Brain microvascular endothelial cell (primary cell): ENCODE data around the gene KIAA1328.
"Not testable (repeated sequence)": the region's sequence is repeated elsewhere in the genome, so short reads cannot be mapped to it uniquely, and the experiment has no call there.

ENCODE experiments used
- DNase-seq: peaks from one replicate; pipeline ENCODE4 v3.0.0-alpha.2; 2020
- H3K27ac ChIP-seq: fragments of 250-450 bp; sonication (Bioruptor Pico); 2 replicates; pipeline ENCODE4 v1.5.1; 2020; ENCODE audit warnings: mild to moderate bottlenecking, moderate library complexity
- H3K27me3 ChIP-seq: fragments of 250-450 bp; sonication (Bioruptor Pico); replicated peaks from 2 replicates; pipeline ENCODE4 v1.5.1; 2020; ENCODE audit warnings: mild to moderate bottlenecking
- H3K36me3 ChIP-seq: fragments of 250-450 bp; sonication (Bioruptor Pico); replicated peaks from 2 replicates; pipeline ENCODE4 v1.5.1; 2020; ENCODE audit warnings: mild to moderate bottlenecking
- H3K4me3 ChIP-seq: 2 replicates; pipeline ENCODE4 v1.5.1; 2011; ENCODE audit warnings: low read depth, mild to moderate bottlenecking, control low read depth, low read length, moderate library complexity
- in situ Hi-C: cut with HindIII; loops from 2 replicates; pipeline ENCODE4 v1.10.0; 2017; ENCODE audit warnings: low sequenced_read_pairs, low pct_ligation_motif_present
- TF ChIP-seq, protein P1 (sequence below): IDR thresholded peaks from 2 replicates; pipeline ENCODE4 v1.5.1; 2011; ENCODE audit warnings: low read depth, mild to moderate bottlenecking, moderate library complexity, low read length, control low read depth, inconsistent platforms; ENCODE audit errors: missing control alignments

The KIAA1328 gene

DNA sequence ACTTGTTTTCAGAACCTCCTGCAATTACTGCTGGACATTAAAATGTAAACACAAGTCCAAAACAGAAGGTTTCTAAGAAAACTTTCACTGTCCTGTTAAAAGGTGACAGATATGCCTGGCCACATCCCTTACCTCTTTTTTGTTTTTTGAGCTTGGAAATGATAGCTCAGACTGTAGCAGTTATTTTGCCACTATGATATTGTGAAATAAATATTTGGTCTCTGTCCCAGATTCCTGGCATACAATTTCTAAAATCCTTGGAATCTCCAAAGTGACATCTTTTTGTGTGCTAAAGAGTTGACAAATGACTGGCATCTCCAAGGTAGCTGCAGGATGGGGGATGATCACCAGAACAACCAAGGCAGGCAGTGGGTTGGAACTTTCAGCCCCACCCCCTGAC lies 17.0 kb upstream of the KIAA1328 start:
- TF ChIP-seq, protein P1, sequence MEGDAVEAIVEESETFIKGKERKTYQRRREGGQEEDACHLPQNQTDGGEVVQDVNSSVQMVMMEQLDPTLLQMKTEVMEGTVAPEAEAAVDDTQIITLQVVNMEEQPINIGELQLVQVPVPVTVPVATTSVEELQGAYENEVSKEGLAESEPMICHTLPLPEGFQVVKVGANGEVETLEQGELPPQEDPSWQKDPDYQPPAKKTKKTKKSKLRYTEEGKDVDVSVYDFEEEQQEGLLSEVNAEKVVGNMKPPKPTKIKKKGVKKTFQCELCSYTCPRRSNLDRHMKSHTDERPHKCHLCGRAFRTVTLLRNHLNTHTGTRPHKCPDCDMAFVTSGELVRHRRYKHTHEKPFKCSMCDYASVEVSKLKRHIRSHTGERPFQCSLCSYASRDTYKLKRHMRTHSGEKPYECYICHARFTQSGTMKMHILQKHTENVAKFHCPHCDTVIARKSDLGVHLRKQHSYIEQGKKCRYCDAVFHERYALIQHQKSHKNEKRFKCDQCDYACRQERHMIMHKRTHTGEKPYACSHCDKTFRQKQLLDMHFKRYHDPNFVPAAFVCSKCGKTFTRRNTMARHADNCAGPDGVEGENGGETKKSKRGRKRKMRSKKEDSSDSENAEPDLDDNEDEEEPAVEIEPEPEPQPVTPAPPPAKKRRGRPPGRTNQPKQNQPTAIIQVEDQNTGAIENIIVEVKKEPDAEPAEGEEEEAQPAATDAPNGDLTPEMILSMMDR, result no peak
- in situ Hi-C loops, result no loop called here
- no peak overlapping the region for H3K4me3 ChIP-seq
- peaks cover 21% of the 10 kb centered on the region for H3K36me3 ChIP-seq
- H3K27me3 ChIP-seq, result no peaks in the 10 kb centered on the region
- DNase-seq, result no peak
- H3K27ac ChIP-seq, result no peak overlapping the region

DNA sequence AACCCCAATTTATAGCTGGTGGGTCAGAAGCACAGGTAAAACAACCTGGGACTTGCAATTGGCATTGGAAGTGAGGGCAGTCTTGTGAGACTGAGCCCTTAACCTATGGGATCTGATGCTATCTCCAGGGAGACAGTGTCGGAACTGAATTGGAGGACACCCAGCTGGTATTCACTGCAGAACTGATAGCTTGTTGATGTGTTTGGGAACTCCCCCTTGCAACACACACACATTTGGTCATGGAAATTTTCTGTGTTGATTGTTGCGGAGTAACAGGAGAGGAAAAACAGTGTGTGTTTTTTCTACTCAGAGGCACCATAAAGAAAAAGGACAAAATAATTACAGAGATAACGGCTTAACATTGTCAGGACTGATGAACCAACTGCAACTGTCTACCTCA lies 16.2 kb upstream of the KIAA1328 start:
- no peak overlapping the region for H3K27ac ChIP-seq
- DNase-seq, result no peak
- no peaks in the 10 kb centered on the region for H3K27me3 ChIP-seq
- TF ChIP-seq, protein P1, result no peak
- H3K4me3 ChIP-seq, result no peak overlapping the region
- in situ Hi-C loops, result no loop called here
- peaks cover 19% of the 10 kb centered on the region for H3K36me3 ChIP-seq

DNA sequence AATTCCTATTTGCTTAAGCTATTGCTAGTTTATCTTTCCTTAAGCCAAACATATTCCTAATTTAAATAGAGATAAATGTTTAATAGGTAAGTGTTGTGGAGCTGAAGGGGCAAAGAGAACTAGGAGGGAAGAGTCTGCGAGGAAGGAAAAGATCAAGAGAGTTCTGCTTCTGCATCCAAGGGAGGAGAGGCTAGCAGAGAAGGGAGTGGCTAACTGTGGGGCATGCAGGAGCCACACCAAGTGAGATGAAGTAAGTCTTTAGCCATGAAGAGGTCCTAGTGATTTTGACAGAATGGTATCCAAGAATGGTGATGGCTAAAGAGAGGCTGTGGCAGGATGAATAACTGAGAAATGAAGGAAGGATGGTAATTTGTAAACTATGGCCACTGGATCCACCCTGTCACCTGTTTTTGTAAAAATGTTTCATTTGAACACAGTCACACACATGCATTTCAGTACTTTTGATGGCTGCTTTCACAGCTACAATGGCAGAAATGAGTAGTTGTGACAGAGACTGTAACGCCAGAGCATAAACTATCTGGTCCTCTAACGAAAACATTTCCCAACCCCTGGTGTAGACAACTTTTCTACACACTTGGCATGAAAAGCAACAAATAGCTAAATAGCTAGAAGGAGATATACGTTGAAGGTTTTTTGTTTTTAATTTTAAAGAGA lies 15.7 kb upstream of the KIAA1328 start:
- Histone ChIP-seq H3K27me3 (no peaks in the 10 kb centered on the region), H3K4me3 (no peak overlapping the region), H3K36me3 (peaks cover 21% of the 10 kb centered on the region), H3K27ac (no peak overlapping the region)
- TF ChIP-seq, protein P1, result no peak
- in situ Hi-C loops, result no loop called here
- DNase-seq, result no peak

DNA sequence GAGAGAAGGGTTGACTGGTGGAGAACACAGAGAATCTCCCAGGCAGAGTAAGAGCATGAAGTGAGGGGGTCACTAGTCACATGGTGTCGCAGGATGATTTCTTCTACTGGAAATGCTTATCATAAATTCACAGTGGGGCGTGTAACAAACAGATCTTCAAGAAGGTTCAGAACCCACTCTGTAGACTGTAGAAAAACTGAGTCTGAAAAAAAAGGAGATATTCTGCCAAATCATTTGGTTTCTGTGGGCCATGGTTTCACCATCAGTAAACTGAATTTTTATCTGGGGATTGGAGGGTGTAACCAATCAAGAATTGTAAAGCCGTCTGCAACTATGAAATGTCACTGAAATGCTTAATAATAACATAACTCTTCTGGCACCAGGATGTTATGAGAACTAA lies 15.1 kb upstream of the KIAA1328 start:
- Histone ChIP-seq H3K27ac (no peak overlapping the region), H3K36me3 (peaks cover 27% of the 10 kb centered on the region), H3K27me3 (no peaks in the 10 kb centered on the region), H3K4me3 (no peak overlapping the region)
- in situ Hi-C loops, result no loop called here
- no peak for DNase-seq
- TF ChIP-seq, protein P1, result no peak

DNA sequence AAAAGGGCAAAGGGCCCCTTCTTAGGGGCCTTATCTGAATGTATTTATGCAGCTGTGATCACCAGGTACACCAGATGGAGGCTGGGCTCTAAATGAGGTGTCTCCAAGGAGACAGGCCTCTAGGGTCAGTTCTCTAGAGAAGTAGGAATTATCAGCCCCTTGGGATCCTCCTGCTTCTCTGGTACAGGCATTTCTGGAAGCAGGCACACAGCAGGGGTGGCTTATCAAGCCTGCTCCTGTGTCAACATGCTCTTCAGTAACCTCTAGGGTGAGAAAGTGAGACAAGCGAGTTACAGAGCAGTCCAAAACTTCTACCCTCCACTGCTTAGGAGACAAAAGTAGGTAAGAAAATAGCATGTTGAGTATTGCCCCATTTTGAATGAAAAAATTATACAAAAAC lies 13.9 kb upstream of the KIAA1328 start:
- TF ChIP-seq, protein P1, result no peak
- Histone ChIP-seq H3K4me3 (no peak overlapping the region), H3K27ac (no peak overlapping the region), H3K36me3 (peaks cover 27% of the 10 kb centered on the region), H3K27me3 (no peaks in the 10 kb centered on the region)
- in situ Hi-C loops, result no loop called here
- DNase-seq, result no peak

DNA sequence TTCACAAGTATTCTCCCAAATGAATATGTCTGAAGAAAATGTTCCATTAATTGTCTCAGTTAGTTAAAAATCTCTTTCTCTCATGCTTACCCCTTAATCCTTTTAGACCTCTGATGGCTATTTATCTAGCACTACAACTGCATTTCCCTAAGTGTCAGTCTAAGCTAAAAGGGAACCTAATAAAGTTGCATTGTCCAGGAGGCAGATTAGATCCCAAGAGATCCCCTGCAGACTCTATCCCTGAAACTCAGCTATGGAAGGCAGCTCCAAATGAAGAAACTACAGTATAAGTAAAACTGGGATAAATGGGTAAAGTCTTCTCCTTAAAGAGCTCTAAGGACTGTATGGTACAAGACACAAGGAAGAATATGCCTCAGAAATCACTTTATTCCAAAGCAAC lies 12.8 kb upstream of the KIAA1328 start:
- DNase-seq, in situ Hi-C loops, H3K27me3 ChIP-seq, H3K27ac ChIP-seq, H3K4me3 ChIP-seq: not testable (repeated sequence)
- H3K36me3 ChIP-seq, result peaks cover 27% of the 10 kb centered on the region
